Stimulated activated CD4-positive, alpha-beta T cell treated with anti-CD3 and anti-CD28 coated beads, Interleukin-4, amount 100 ng/mL, for 1 hour (primary cell): ENCODE data around the gene ERFE.

ENCODE experiments used
- DNase-seq: peaks from one replicate; pipeline ENCODE4 v3.0.0-alpha.2; 2020

ERFE gene

DNA sequence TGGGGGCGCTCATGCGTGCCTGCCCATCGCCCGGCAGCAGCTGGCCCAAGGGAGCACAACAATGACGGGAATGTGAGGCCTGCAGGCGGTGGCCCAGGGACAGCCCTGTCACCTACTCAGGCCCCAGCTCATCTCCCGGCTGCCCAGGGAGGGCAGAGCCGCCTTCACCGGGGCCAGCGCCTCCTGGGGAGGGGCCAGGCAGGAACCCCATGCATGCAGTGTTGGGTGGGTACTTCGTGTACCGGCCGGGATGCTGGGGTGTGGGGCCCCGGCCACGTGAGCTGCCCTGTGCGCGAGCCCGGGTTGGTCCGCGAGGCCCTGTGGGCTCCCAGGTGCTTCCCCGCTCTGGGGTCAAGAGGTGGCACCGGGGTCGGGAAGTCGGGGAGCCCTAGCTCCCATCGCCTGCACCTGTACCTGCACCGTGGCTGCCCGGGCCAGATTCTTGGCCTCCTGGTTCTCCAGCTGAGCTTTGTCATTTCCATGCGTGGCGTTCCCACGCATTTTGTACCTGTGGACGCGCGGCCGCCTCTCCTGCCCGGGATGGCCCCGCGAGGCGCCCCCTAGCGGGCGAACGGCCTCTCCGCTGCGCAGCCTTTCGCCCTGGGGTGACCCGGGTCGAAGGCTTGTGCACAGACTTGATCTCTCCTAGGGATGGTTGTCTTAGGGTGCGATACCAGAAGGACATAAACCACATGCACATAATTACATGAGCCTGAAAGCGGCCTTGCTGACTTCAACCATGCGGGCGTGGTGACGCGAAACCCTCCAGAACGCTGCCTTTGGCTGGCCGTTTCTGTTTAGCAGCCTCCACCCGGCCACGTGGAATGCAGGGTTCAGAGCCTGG, 19.4 kb upstream of the ERFE start:
- DNase-seq, result peak; percentile 36

DNA sequence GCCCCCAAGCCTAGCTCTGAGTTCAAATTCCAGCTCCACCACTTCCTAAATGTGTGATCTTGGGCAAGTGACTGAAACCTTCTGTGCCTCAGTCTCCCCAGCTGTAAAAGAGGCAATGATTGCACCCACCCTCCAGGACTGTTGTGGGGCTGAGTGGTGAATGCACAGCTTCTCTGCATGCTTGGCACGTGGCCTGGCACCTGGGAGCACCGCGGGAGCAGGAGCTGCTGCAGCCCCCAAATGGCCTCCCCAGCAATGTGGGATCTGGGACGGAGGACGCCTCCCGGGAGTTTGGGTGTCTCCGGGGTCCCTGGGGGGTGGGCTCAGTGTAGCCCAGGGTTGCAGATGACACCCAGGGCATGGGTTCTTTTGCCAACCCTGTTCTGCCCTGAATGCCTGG, 18.7 kb upstream of the ERFE start:
- DNase-seq, result no peak

DNA sequence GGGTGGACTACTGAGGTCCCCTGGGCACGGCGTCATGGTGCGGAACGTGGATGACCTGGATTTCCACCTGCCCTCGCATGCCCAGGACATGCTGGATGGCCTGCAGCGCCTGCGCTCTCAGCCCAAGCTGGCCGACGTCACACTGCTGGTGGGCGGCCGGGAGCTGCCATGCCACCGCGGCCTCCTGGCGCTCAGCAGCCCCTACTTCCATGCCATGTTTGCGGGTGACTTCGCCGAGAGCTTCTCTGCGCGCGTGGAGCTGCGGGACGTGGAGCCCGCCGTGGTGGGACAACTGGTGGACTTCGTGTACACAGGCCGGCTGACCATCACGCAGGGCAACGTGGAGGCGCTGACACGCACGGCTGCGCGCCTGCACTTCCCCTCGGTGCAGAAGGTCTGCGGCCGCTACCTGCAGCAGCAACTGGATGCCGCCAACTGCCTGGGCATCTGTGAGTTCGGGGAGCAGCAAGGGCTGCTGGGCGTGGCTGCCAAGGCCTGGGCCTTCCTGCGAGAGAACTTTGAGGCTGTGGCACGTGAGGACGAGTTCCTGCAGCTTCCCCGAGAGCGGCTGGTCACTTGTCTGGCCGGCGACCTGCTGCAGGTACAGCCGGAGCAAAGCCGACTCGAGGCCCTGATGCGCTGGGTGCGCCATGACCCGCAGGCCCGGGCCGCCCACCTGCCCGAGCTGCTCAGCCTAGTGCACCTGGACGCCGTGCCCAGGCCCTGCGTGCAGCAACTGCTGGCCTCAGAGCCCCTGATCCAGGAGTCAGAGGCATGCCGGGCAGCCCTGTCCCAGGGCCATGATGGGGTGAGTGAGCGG, 17.8 kb upstream of the ERFE start:
- DNase-seq, result no peak

DNA sequence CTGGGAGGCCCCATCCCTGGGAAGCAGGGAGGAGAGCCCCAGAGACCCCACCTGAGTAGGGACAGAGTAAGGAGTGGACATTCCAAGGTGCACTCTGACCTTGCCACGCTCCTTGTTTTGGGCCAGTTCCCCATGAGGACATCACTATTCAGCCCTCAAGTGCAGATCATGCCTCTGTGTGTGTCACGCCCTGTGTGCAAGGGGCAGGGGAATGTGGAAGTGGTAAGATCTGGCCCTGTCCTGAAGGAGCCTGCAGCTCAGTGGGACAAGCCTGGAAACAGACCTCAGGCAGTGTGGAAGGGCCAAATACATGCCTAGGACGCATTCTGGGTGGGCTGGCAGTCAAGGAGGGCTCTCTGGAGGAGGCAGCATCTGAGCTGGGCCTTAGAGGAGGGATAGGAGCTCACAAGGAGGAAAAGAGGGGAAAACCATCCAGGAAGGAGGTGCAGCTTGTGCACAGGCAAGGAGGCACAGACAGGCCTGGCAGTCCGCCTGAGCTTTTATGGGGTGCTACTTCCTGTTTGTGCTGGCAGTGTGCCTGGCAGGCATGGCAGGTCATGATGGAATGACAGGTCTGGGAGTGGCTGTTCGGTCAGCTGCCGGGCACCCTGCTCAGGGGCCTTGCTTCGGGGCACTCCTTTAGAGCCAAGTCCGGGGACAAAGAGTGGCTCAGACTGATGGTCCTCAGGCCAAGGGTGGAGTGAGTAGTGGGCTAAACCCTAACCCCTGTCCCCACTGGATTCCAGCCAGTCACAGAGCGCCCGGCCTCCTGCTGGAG, 17.0 kb upstream of the ERFE start:
- no peak for DNase-seq

DNA sequence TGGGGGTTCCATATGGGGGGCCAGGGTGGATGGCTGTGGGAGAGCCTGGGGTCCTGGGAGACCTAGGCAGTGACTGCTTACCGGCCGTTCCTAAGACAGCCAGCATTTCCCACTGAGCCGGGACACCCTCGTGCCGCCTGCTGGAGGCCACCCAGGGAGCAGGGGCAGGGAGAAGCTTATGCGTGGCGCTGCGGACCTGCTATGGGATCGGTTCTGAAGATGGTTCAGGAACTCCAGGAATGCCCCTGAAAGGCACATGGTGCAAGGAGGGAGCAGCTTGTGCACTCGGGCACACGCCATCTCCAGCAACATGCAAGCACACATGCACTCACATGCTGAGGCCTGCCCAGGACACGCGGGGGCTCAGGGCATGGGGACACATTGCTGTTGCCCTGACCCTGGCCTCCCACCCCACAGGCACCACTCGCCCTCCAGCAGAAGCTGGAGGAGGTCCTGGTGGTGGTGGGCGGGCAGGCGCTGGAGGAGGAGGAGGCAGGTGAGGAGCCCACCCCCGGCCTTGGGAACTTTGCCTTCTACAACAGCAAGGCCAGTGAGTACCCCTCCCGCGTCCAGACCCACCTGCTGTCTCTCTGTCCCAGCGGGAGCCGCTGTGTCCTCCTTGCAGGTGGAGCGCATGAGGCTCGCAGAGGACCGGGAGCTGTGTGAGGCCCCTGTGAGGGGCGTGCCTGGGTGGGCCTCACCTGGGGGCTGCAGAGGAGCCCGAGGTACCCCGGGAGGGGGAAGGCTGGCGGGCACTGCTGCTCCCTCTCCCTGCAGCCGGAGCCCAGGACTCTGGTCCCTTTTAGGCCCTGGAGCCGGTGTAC, 16.2 kb upstream of the ERFE start:
- DNase-seq, result no peak

DNA sequence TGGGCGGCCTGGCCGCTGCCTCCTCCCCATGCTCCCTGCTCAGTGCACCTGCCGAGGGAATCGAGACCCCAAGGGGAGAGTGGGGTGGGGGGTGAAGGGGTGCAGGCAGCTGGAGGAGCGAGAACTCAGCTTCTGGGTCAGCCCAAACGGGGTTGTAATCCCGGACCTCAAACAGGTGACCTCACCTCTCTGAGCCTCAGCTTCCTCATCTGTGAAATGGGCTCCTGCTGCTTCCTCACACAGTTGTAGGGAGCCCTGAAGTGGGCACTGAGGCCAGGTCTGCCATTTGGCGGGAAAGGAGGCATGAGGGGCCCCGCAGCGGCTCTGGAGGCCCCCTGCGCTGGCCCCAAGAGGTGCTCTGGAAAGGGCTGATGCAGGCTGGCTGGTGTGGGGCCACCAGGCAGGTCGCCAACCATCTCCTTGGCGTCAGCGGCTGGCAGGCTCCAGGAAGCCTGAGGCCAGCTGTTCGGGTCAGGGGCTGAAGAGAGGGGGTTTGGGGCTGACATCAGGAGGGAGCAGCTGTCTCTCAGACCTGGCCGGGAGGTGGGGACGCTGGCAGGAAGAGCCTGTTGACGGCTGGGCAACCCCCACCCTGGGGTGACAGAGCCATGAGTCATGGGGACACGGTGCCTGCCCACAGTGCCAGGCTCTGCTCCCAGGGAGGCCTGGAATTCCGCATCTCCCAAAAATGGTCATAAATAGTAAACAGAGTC, 15.4 kb upstream of the ERFE start:
- DNase-seq, result peak; percentile 35

DNA sequence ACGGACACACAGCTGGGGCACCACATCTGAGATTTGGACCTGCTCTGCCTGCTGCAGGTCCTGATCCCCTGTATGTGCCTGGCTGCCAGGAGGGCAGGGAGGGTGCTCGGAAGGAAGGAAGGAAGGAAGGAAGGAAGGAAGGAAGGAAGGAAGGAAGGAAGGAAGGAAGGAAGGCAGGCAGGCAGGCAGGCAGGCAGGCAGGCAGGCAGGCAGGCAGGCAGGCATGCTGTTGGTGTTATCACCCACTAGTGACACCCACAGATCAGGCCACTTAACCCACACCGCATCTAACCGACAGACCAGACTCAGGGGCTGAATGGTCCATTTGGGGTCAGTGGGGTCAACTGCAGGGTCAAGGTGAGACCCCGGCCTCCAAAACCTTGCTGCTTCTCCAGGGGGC, 14.5 kb upstream of the ERFE start:
- DNase-seq, result no peak

DNA sequence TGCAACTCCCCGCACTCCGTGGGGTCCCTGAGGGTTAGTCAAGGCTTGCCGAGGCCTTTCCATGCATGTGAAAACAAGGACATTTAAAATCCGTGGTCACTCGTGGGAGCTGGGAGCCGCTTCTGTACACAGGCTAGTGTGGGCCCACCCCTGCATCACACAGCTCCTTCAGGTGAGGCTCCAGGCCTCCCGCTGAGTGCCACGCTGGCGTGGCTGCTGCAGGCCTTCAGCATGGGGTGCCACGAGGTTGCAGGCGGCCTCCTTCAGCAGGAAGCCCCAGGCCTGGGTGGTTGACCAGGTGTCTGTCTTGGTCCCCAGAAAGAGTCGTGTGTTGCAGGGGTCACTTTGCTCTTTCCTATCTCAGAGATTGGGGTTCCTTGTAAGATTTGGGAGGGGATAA, 13.7 kb upstream of the ERFE start:
- no peak for DNase-seq

DNA sequence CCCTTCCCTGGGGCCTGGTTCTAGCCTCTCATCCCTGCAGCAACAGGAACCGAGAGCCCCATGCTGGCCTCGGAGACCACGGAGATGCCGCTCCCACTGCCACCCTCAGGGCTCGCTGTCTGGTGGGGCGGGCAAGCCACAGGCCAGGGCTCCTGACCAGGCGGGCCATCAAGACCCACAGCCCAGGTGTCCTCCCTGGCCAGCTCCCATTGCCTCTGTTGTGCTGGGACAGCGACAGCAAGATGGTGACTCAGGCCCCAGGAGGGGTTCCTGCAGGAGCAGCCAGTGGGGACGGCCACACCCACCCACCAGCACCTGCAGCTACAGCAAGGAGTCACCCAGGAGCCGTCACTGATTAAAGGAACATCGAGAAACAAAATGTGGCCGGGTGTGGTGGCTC, 12.9 kb upstream of the ERFE start:
- DNase-seq, result no peak

DNA sequence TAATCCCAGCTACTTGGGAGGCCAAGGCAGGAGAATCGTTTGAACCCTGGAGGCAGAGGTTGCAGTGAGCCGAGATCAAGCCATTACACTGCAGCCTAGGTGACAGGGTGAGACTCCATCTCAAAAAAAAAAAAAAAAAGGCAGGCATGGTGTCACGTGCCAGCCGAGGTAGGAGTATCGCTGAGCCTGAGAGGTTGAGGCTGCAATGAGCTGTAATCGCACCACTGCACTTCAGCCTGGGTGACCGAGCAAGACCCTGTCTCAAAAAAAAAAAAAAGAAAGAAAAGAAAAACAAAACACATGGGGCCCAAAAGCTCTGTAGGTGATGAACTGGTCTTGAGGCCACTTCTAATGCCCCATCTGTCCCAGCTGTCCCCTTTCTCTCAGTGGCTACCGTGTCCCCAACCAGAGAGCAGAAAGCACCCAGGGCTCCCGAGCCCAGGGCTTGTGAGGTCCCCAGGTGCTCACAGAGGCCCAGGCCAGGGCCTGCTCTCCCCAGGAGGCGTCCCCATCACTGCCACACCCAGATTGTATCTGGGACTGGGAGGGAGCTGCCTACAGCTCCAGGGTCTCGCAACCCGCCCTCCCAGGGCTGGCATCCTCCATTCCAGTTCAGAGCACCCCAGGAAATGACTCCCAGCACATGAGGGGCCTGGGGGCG, 11.8 kb upstream of the ERFE start:
- DNase-seq, result no peak

DNA sequence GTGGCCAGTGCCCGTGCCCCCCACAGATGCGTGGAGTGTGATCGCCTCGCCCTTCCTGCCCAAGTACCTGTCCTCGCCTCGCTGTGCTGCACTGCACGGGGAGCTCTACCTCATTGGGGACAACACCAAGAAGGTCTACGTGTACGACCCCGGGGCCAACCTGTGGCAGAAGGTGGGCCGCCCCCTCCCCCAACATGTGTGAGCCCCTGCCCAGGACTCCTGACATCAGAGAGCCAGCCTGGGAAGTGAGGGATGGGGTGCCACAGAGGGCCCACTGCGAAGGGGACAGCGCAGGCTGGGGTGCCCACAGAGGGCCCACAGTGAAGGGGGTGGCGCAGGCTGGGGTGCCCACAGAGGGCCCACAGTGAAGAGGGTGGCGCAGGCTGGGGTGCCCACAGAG, 9.8 kb upstream of the ERFE start:
- DNase-seq, result no peak

DNA sequence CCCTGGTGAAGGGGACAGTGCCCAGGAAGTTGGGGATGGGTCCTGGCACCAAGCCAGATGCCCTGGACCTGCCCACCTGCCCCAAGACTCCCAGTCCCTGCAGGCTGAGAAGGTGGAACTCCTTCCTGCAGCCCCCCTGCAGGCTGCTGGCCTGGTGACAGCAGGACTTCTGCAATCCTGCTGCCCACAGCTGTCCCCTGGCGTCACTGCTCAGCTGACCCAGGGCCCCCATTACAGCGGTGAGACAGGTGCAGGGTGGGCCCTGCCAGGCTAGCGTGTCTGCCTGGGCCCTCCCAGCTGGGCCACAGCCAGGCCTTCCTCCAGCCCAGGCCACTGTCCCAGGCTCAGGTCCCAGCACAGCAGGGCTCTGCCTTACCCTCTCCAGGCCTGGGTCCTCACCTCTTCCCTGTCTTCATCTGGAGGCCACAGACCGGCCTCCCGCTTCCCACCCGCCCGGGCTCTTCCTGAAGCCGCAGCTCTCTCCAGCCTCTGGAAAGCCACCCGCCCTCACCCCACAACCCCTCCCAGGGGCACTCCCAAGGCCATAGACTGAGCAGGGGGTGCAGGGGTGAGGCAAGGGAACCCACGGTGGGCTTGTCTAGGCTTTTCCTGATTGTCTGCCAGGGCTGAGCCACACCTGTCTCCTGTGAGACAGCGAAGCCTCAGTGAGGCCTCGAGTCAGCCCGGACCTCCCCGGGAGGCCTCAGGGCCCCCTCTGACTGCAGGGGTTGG, 8.8 kb upstream of the ERFE start:
- DNase-seq, result no peak

DNA sequence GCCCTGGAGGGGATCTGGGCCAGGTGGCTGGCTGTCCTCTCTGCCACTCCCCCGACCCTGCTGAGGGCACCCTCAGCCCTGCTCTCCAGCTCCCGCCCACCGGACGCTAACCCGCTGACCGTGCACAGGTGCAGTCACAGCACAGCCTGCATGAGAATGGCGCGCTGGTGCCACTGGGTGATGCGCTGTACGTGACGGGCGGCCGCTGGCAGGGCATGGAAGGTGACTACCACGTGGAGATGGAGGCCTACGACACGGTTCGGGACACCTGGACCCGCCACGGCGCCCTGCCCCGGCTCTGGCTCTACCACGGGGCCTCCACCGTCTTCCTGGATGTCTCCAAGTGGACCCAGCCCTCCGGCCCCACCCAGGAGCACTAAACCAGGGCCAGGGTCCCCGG, 8.1 kb upstream of the ERFE start:
- DNase-seq, result no peak

DNA sequence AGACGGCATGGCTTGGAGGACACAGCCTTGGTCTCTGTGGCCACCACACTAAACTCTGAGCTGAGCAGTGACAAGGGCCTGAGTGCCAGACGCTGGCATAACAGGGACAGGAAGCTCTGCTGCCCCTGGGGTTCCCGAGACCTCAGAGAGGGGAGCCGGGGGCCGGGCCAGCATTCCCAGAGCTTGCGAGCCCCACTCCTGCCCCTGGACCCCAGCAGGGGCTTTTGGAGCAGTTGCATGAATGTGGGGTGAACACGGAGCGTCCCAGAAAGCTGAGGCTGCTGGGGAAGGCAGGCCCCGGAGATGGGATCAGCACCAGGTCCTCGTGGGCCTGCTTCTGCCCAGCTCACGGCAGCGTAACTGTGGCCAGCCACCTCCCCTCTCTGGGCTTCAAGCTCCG, 7.6 kb upstream of the ERFE start:
- DNase-seq, result no peak

DNA sequence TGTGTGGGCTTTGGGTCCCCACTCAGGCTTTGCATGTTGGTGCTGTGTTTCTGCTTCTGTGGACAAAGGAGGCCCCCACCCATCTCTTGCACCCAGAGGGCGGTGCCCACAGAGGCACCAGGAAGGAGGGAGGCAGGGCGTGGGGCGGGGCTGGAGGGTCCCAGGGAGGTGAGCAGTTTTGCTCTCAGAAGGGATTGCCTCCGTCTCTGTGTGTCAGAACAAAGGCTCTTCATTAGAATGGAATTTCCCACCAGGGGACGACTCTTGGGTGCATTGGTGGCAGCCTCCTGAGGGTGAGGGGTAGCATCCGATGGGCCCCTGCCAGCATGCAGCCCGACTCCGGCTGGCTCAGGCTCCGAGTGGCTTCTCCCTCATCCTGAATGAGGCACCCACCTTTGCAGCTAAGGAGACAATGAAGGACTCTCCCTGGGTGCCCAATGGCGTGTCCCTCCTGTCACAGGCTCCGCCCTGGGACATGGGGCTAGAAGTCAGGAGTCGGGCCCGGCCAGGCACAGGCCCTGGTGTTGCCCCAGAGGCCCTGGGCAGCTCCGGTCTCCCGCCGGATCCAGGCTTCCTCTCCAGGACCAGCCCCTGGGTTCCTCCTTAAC, 7.0 kb upstream of the ERFE start:
- DNase-seq, result no peak

DNA sequence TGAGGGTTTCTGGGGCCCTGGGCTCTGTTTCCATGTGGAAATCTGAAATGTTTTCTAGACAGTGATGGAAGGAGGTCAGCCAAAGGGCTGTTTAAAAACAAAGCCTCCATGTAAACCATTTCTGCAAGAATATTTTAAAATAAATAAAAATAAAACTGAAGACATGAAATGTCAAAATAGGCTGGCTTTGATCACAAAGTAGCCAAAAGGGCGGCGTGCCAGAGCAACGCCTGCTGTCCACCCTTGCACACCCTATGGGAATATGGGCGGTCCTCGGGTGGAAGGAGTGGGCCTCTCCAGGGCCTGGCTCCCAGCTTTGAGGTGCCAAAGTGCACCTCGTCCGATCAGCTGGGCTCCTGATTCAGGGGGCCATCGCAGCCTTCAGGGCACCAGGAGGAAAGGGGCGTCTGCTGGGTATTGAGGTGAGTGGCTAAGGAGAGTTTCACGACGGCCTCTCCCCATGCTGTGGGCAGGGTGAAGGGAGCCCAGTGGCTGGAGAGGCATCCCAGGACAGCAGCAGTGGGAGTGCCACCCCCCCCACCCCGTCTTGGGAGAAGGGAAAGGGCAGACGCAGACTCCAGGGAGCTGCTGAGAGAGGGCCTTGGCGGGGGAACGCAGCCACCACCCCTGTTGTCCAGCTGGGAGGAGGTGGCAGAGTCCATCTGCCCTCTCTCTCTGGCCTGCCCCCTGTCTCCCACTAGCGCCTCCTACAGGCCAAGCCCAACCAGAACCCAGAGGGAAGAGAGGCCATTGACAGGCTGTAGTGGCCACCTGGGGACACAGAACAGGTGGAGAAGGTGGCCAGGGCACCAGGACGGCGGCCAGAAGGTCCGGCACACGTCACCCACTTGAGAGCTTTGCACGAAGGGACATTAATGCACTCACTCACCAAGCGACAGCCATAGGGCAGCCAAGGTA, 5.7 kb upstream of the ERFE start:
- no peak for DNase-seq

DNA sequence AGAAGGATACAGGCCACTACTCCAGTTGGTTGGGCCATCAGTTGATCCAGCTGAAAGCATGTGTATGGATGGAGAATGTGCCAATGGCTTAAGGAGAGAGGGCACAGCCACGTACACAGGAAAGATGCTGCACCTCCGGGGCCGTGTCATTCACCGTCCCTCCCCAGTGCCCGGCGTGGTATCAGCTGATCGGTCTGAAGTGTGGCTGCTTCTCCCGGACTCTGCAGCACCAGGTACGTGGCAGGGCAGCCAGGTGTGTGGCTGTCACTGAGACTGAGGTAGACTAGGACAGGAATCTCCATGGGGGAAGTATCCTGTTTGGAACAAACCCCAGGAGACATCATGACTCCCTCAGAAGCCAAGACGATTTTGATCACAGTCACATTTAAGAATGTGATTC, 4.2 kb upstream of the ERFE start:
- DNase-seq, result no peak

DNA sequence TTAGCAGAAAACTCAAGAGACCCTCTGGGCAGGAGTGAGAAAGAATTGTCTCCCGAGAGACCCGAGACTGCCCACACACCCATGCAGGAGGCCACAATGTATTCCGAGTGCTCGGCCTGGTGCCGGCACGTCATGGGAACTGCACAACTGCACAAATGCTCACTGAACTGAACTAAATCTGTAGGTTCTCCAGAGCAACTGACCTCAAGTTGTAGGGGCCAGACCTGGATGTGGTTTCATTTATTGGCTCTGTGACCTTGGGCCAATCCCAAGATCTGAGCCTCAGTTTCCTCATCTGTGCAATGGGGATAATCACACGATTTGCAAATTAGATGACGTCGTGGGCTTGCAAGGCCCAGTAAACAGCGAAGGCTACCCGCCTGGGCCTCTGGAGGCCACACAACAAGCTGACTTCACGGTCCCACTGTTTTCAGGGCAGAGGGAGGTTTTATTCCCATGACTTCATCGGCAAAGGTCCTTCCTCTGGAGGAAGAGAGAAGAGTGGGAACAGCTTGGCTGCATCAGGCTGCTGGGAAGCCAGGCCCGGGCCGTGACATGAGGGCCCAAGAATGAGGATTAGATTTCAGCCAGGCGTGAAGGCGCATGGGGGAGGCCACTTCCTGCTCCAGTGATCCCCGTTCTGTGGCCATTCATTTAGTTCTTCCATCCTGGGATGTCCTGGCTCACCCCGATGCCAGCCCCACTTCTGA, 3.6 kb upstream of the ERFE start:
- DNase-seq, result no peak
